C4-2B (cell line): ENCODE measurements around the gene MAP10.

ENCODE experiments used
- CTCF ChIP-seq: fragments of 450-650 bp; conservative IDR thresholded peaks from 2 replicates; pipeline ENCODE4 v1.5.1; 2017; ENCODE audit warnings: mild to moderate bottlenecking
- ZFX ChIP-seq: fragments of 450-650 bp; IDR thresholded peaks from 2 replicates; pipeline ENCODE4 v1.6.1; 2017

- TF ChIP-seq CTCF, result no peak
- TF ChIP-seq ZFX, result no peak
These were observed 932 bp downstream of the MAP10 start for GRCh38 chr1:232806186-232806510.
